Measurements from ENCODE around the gene NAMPT.

The NAMPT gene

DNA sequence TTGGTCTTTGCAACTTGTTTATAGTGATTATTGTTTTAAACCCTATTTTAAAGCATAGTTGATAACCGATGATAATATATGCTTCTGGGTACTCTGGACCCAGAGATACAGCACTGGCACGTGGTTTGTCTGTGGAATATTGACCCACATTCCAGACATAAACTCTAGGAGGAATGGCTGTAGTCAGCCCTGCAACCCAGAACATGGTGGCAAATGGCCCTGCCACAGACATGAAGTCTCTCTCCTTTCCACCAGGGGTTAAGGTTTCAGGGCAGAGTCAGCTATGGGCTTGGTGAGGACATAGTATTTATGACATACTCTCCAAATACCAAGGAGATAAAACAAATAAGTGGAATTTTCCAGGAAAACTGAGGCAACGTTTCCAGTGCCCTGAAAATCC lies 83.6 kb downstream of the NAMPT start:
- ChIA-PET POLR2A (no interaction called here), CTCF (interaction anchor here (2.2 kb wide), 1 partner anchor 24 kb away, joined by 10 read pairs; no protein-coding TSS in a partner anchor)
- DNase-seq (ENCODE audit: extremely low spot score): no peak
- TF ChIP-seq, protein P1, sequence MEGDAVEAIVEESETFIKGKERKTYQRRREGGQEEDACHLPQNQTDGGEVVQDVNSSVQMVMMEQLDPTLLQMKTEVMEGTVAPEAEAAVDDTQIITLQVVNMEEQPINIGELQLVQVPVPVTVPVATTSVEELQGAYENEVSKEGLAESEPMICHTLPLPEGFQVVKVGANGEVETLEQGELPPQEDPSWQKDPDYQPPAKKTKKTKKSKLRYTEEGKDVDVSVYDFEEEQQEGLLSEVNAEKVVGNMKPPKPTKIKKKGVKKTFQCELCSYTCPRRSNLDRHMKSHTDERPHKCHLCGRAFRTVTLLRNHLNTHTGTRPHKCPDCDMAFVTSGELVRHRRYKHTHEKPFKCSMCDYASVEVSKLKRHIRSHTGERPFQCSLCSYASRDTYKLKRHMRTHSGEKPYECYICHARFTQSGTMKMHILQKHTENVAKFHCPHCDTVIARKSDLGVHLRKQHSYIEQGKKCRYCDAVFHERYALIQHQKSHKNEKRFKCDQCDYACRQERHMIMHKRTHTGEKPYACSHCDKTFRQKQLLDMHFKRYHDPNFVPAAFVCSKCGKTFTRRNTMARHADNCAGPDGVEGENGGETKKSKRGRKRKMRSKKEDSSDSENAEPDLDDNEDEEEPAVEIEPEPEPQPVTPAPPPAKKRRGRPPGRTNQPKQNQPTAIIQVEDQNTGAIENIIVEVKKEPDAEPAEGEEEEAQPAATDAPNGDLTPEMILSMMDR (IDR thresholded peaks at IDR 0.05; ENCODE audit: control extremely low read depth, extremely low read depth, low read depth, missing control alignments): no peak

DNA sequence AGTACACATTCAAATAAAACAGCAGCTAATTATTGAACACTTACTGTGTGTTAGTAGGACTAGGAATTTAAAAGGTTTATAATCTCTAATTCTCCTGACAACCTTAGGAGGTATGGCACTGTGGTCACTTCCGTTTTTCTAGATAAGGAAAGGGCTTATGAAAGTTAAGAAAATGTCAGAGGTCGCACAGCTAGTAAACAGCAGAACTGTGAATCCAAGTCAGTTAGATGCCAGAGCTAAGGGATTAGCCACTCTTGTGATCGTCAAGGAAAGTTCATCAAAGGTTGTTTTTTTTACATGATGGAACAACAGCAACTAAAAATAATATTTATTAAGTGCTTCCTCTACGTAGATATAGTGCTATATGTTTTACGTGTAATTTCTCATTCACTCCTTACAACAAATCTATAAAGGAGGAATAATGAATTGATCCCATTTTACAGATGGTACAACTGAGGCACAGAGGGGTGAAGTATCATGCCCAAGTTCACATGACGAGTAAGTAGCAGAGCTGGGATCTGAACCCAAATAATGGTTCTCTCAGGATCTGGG lies 84.9 kb downstream of the NAMPT start:
- TF ChIP-seq, protein P1 (IDR thresholded peaks at IDR 0.05; ENCODE audit: control extremely low read depth, extremely low read depth, low read depth, missing control alignments): no peak
- CTCF ChIA-PET: interaction anchor here (0.7 to 2.2 kb wide), 3 partner anchors 11 to 46 kb away, joined by 3 to 10 read pairs (median 4); no protein-coding TSS in a partner anchor
- no peak for DNase-seq (ENCODE audit: extremely low spot score)
- POLR2A ChIA-PET: no interaction called here

DNA sequence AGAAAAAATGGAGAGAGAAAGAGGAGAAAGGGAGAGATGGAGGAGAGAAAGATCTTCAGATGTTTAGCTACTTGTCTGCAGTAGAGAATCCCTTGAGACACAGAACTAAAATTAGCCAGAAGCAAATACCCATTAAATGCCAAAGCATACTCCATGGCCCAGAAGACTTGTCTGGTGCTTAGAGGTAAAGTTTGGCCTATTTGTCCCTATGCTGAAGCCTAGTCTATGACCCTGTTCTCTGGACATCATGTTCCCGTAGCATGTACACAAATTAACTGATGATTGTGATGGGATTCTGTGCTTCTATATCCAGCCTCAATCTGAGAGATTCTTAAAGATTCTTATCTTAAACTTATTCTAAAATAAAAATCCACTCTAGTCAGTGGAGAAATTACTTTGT lies 85.8 kb downstream of the NAMPT start:
- ChIA-PET CTCF (interaction anchor here (1.3 to 2.2 kb wide), 2 partner anchors 10 to 22 kb away, joined by 4 to 10 read pairs; no protein-coding TSS in a partner anchor), POLR2A (no interaction called here)
- DNase-seq (ENCODE audit: extremely low spot score): no peak
- TF ChIP-seq, protein P1 (IDR thresholded peaks at IDR 0.05; ENCODE audit: control extremely low read depth, extremely low read depth, low read depth, missing control alignments): no peak
